H1 (cell line): ENCODE measurements around the gene COL19A1. TPM values are rescaled to one million over a fixed set of nuclear protein-coding genes. Genes with fewer than 3 reads are reported as not detected.

ENCODE experiments used
- CTCF ChIA-PET: fragments of 300-600 bp; sonication (Branson Sonifier 250); formaldehyde crosslinking; loops from one replicate; lab custom pipeline; 2021; ENCODE audit not compliant: partially characterized antibody; lab: Charles Lee
- POLR2A ChIA-PET: fragments of 300-600 bp; sonication (Branson Sonifier 250); formaldehyde crosslinking; loops from one replicate; lab custom pipeline; 2021; ENCODE audit warnings: inconsistent platforms; ENCODE audit not compliant: partially characterized antibody; lab: Charles Lee
- DNase-seq, 2 experiments: peaks; one replicate each; pipeline versions ENCODE4 v3.0.0 to v3.0.0-alpha.2; 2010 to 2022; ENCODE audit warnings: low spot score in 2 of 2, low read depth in 1 of 2, mixed read lengths in 1 of 2
- FAIRE-seq: peaks from 2 replicates; lab custom pipeline; 2011; peaks lifted over from hg19 to GRCh38; lab: Jason Lieb, UNC
- H2AFZ ChIP-seq: 2 replicates; pipeline ENCODE4 v1.8.1; 2012; ENCODE audit warnings: low read length, inconsistent platforms
- H2AK5ac ChIP-seq: 2 replicates; pipeline ENCODE4 v1.6.1; 2013; ENCODE audit warnings: low read depth, low read length
- H2BK120ac ChIP-seq: replicated peaks from 2 replicates; pipeline ENCODE3; 2013; ENCODE audit warnings: low read depth, low read length, inconsistent platforms
- H2BK12ac ChIP-seq: 2 replicates; pipeline ENCODE4 v1.6.1; 2013; ENCODE audit warnings: low read depth, low read length
- H2BK15ac ChIP-seq: 2 replicates; pipeline ENCODE4 v1.6.1; 2013; ENCODE audit warnings: low read length
- H2BK20ac ChIP-seq: 2 replicates; pipeline ENCODE4 v1.6.1; 2013; ENCODE audit warnings: low read length
- H2BK5ac ChIP-seq: 2 replicates; pipeline ENCODE4 v1.6.1; 2013; ENCODE audit warnings: low read depth, low read length
- H3K14ac ChIP-seq: 2 replicates; pipeline ENCODE4 v1.6.1; 2013; ENCODE audit warnings: inconsistent platforms; ENCODE audit not compliant: insufficient read length
- H3K18ac ChIP-seq: 2 replicates; pipeline ENCODE4 v1.6.1; 2013; ENCODE audit warnings: low read length; ENCODE audit errors: extremely low read depth
- H3K23ac ChIP-seq: 2 replicates; pipeline ENCODE4 v1.6.1; 2013; ENCODE audit warnings: inconsistent platforms; ENCODE audit not compliant: insufficient read length
- H3K23me2 ChIP-seq: 2 replicates; pipeline ENCODE4 v1.6.1; 2013; ENCODE audit warnings: low read depth, low read length
- H3K27ac ChIP-seq: 2 replicates; pipeline ENCODE4 v1.6.1; 2011; ENCODE audit warnings: low read depth, low read length, inconsistent platforms
- H3K27me3 ChIP-seq, 4 experiments: replicated peaks in 1 of 4; 1 replicate in 1 of 4; 2 replicates in 3 of 4; pipeline versions ENCODE4 v1.6.1 to v1.8.1; 2011 to 2013; ENCODE audit warnings: low read length in 3 of 4, mild to moderate bottlenecking in 3 of 4, inconsistent platforms in 2 of 4, mixed read lengths in 2 of 4, moderate library complexity in 1 of 4; ENCODE audit not compliant: control insufficient read depth in 3 of 4, insufficient read depth in 3 of 4; ENCODE audit errors: extremely low read depth in 1 of 4
- H3K36me3 ChIP-seq, 4 experiments: 2 replicates each; pipeline versions ENCODE4 v1.6.1 to v1.8.1; 2011 to 2013; ENCODE audit warnings: mild to moderate bottlenecking in 4 of 4, low read length in 3 of 4, moderate library complexity in 2 of 4, control low read depth in 1 of 4, inconsistent platforms in 1 of 4; ENCODE audit not compliant: insufficient read depth in 4 of 4, control insufficient read depth in 2 of 4
- H3K4ac ChIP-seq: replicated peaks from 2 replicates; pipeline ENCODE3; 2013; ENCODE audit warnings: low read length, low read depth, mixed read lengths, inconsistent platforms; ENCODE audit not compliant: insufficient read length
- H3K4me1 ChIP-seq, 4 experiments: replicated peaks in 1 of 4; 1 replicate in 1 of 4; 2 replicates in 3 of 4; pipeline versions ENCODE4 v1.6.1 to v1.8.1; 2011 to 2013; ENCODE audit warnings: low read length in 3 of 4, inconsistent platforms in 2 of 4, mixed read lengths in 1 of 4; ENCODE audit not compliant: insufficient read depth in 4 of 4, control insufficient read depth in 3 of 4
- H3K4me2 ChIP-seq, 2 experiments: 2 replicates each; pipeline versions ENCODE4 v1.6.1 to v1.8.1; 2011 to 2013; ENCODE audit warnings: low read depth in 2 of 2, low read length in 2 of 2, control low read depth in 1 of 2, inconsistent platforms in 1 of 2, mild to moderate bottlenecking in 1 of 2; ENCODE audit not compliant: insufficient read depth in 1 of 2
- H3K4me3 ChIP-seq, 4 experiments: fragments of 200-600, 300-600 bp in 1 of 4; sonication (generic), shearing (Covaris generic), sonication (Bioruptor Twin) in 1 of 4; 2 replicates each; pipeline versions ENCODE4 v1.5.1 to v1.8.1; 2011 to 2016; ENCODE audit warnings: low read length in 4 of 4, low read depth in 3 of 4, control low read depth in 2 of 4, inconsistent platforms in 2 of 4, mild to moderate bottlenecking in 2 of 4, mixed read lengths in 1 of 4, moderate library complexity in 1 of 4; ENCODE audit not compliant: insufficient read depth in 2 of 4; ENCODE audit errors: extremely low read depth in 1 of 4
- H3K56ac ChIP-seq: replicated peaks from 2 replicates; pipeline ENCODE3; 2013; ENCODE audit warnings: low read depth, mild to moderate bottlenecking, mixed read lengths, low read length, inconsistent platforms; ENCODE audit not compliant: insufficient read length
- H3K79me1 ChIP-seq: 2 replicates; pipeline ENCODE4 v1.6.1; 2013; ENCODE audit warnings: low read depth, low read length, control low read depth
- H3K79me2 ChIP-seq, 2 experiments: 2 replicates each; pipeline versions ENCODE4 v1.6.1 to v1.8.1; 2012 to 2013; ENCODE audit warnings: low read length in 2 of 2, mild to moderate bottlenecking in 2 of 2, inconsistent platforms in 1 of 2; ENCODE audit not compliant: insufficient read depth in 2 of 2, control insufficient read depth in 1 of 2
- H3K9ac ChIP-seq, 4 experiments: replicated peaks in 1 of 4; 1 replicate in 1 of 4; 2 replicates in 3 of 4; pipeline versions ENCODE4 v1.6.1 to v1.8.1; 2011 to 2013; ENCODE audit warnings: low read depth in 3 of 4, low read length in 3 of 4, control low read depth in 2 of 4, mild to moderate bottlenecking in 2 of 4, moderate library complexity in 2 of 4, inconsistent platforms in 1 of 4; ENCODE audit errors: extremely low read depth in 1 of 4
- H3K9me3 ChIP-seq, 2 experiments: 2 replicates each; pipeline versions ENCODE4 v1.6.1 to v1.8.1; 2012 to 2013; ENCODE audit warnings: mild to moderate bottlenecking in 2 of 2, moderate library complexity in 2 of 2, control low read depth in 1 of 2, inconsistent platforms in 1 of 2, low read depth in 1 of 2, low read length in 1 of 2, mixed read lengths in 1 of 2; ENCODE audit not compliant: insufficient read depth in 2 of 2
- H4K20me1 ChIP-seq, 2 experiments: replicated peaks in 1 of 2; 2 replicates each; pipeline versions ENCODE3 to v1.8.1; 2011 to 2013; ENCODE audit warnings: inconsistent platforms in 2 of 2, low read length in 2 of 2, mild to moderate bottlenecking in 1 of 2; ENCODE audit not compliant: insufficient read depth in 2 of 2, control insufficient read depth in 1 of 2
- H4K5ac ChIP-seq: 2 replicates; pipeline ENCODE4 v1.6.1; 2013; ENCODE audit warnings: low read length, low read depth, mixed read lengths, inconsistent platforms; ENCODE audit not compliant: insufficient read length
- H4K8ac ChIP-seq: 2 replicates; pipeline ENCODE4 v1.8.0; 2013; ENCODE audit warnings: mild to moderate bottlenecking, moderate library complexity, low read length, inconsistent platforms; ENCODE audit not compliant: insufficient read depth; ENCODE audit errors: extremely low read depth
- H4K91ac ChIP-seq: replicated peaks from 2 replicates; pipeline ENCODE3; 2013; ENCODE audit warnings: low read length, mixed read lengths, inconsistent platforms; ENCODE audit not compliant: insufficient read length
- CTCF ChIP-seq, 3 experiments: IDR thresholded peaks; 1 replicate in 2 of 3; 2 replicates in 1 of 3; pipeline versions ENCODE4 v1.5.1 to v1.6.1; 2011; ENCODE audit warnings: low read length in 3 of 3, mild to moderate bottlenecking in 3 of 3, inconsistent platforms in 2 of 3, low read depth in 1 of 3, moderate library complexity in 1 of 3; ENCODE audit not compliant: insufficient read depth in 1 of 3; ENCODE audit errors: control extremely low read depth in 1 of 3
- NANOG ChIP-seq: IDR thresholded peaks from 2 replicates; pipeline ENCODE4 v1.6.1; 2011; ENCODE audit warnings: low read length, low read depth, mild to moderate bottlenecking, inconsistent platforms; ENCODE audit not compliant: insufficient read depth, poor library complexity, severe bottlenecking
- RAD21 ChIP-seq, 2 experiments: IDR thresholded peaks in 1 of 2; conservative IDR thresholded peaks in 1 of 2; 2 replicates each; pipeline ENCODE4 v1.6.1; 2011; ENCODE audit warnings: low read depth in 2 of 2, low read length in 2 of 2, improper control_type of control experiment in 1 of 2, inconsistent platforms in 1 of 2, mild to moderate bottlenecking in 1 of 2, moderate library complexity in 1 of 2
- USF2 ChIP-seq: IDR thresholded peaks from 2 replicates; pipeline ENCODE4 v1.6.1; 2011; ENCODE audit warnings: low read length, improper control_type of control experiment
- WGBS, 2 experiments: shearing (Covaris generic) in 1 of 2; methylation state at CpG; one replicate each; pipeline versions ENCODE4 v1.1.6 to v1.1.7; 2013 to 2015; ENCODE audit warnings: low lambda C conversion rate in 2 of 2, mixed read lengths in 2 of 2, inconsistent platforms in 1 of 2, low coverage in 1 of 2, missing lambda C conversion rate in 1 of 2; ENCODE audit not compliant: insufficient replicate concordance in 2 of 2, insufficient coverage in 1 of 2, insufficient read length in 1 of 2; ENCODE audit errors: extremely low coverage in 1 of 2, missing lambda C conversion rate in 1 of 2; 5-methylcytosine and 5-hydroxymethylcytosine counted together
- polyA plus RNA-seq, 7 experiments: library from polyadenylated mRNA; depleted of rRNA in 3 of 7; stranded (reverse) in 5 of 7; unstranded in 2 of 7; fragments of >200 nt in 5 of 7; fragments of 200-250 nt in 2 of 7; gene quantifications; 1 replicate in 5 of 7; 2 replicates in 1 of 7; 4 replicates in 1 of 7; pipeline versions ENCODE4 v1.2.1 to v1.2.3, GENCODE V29; 2011 to 2013; ENCODE audit warnings: missing spikeins in 2 of 7, mixed read lengths in 2 of 7
- total RNA-seq: library from RNA; stranded (reverse); fragmentation: NEBNext Ultra II Directional; extraction: Animal tissue kit (Norgen Biotek cat#: 25700); gene quantifications from 2 replicates; pipeline ENCODE4 v1.2.1, GENCODE V29; 2021

COL19A1 gene
- total and polyA plus RNA-seq, 2 of the 8 experiments (the other 6 are each of a cell fraction or from before 2014, with no cell fraction given), result not detected

- Histone ChIP-seq H3K56ac (no peak overlapping the region), H4K91ac (no peak overlapping the region), H3K4me2 (no peak overlapping the region), H3K4me3 (no peak overlapping the region), H2AK5ac (no peak overlapping the region), H4K20me1 (no peaks in the 10 kb centered on the region), H2BK120ac (no peak overlapping the region), H3K18ac (no peak overlapping the region), H3K9ac (no peak overlapping the region), H3K79me1 (no peaks in the 10 kb centered on the region), H3K27me3 (no peaks in the 10 kb centered on the region), H3K23me2 (no peaks in the 10 kb centered on the region), H2AFZ (peak overlapping the region; percentile 84; the same call in 1 of the 2 replicates), H3K14ac (no peak overlapping the region), H3K9me3 (no peaks in the 10 kb centered on the region), H3K36me3 (no peaks in the 10 kb centered on the region; a peak in 1 of 8 replicates), H3K27ac (no peak overlapping the region), H3K79me2 (no peaks in the 10 kb centered on the region), H3K23ac (no peak overlapping the region), H2BK15ac (no peak overlapping the region), H4K8ac (no peak overlapping the region), H2BK5ac (no peak overlapping the region), H4K5ac (no peak overlapping the region), H2BK20ac (no peak overlapping the region), H3K4ac (no peak overlapping the region), H2BK12ac (no peak overlapping the region), H3K4me1 (no peaks in the 10 kb centered on the region)
- DNase-seq (no peak), FAIRE-seq (peak; percentile 87)
- ChIA-PET CTCF (interaction anchor here (0.8 to 2.4 kb wide), 13 partner anchors 8 to 252 kb away, joined by 3 to 10 read pairs (median 3); no protein-coding TSS in a partner anchor), POLR2A (interaction anchor here (1.1 kb wide), 1 partner anchor 9 kb away, joined by 3 read pairs; no protein-coding TSS in a partner anchor)
- no peak for TF ChIP-seq USF2
- TF ChIP-seq NANOG, result no peak
- peak in 2 of 3 experiments; percentile 7 to 50; a peak in 2 of 4 replicates for TF ChIP-seq CTCF (IDR thresholded peaks at IDR 0.05; ENCODE audit: control extremely low read depth in 1 of 3, insufficient read depth in 1 of 3, low read depth in 1 of 3, low read length in 3 of 3)
- TF ChIP-seq RAD21 (IDR thresholded peaks at IDR 0.05 in 1 of 2, conservative IDR thresholded peaks at IDR 0.05 in 1 of 2; ENCODE audit: low read depth in 2 of 2, low read length in 2 of 2), result peak; percentile 17 to 34; a peak in 2 of 4 replicates
- WGBS, 2 experiments, result 79% methylated on average over 2 of the region's 2 CpGs; no CpG with 5 or more reads in 1 of the 2 experiments
Observed at GRCh38 chr6:69914015-69914485, 47.7 kb downstream of the COL19A1 start.
